Urinary bladder (tissue), 4 donors: ENCODE measurements around the gene ULK4. TPM values are rescaled to one million over a fixed set of nuclear protein-coding genes. Genes with fewer than 3 reads are reported as not detected.
"Not testable (repeated sequence)": the region's sequence is repeated elsewhere in the genome, so short reads cannot be mapped to it uniquely, and the experiment has no call there.

ENCODE experiments used
- DNase-seq: peaks from one replicate; pipeline ENCODE4 v3.0.0-alpha.2; 2015; ENCODE audit errors: extremely low spot score
- H3K27ac ChIP-seq: one replicate; pipeline ENCODE4 v1.5.1; 2013; ENCODE audit warnings: low read depth, mild to moderate bottlenecking, moderate library complexity
- H3K36me3 ChIP-seq: one replicate; pipeline ENCODE4 v1.6.1; 2013; ENCODE audit warnings: mild to moderate bottlenecking, moderate library complexity; ENCODE audit not compliant: insufficient read depth
- H3K4me1 ChIP-seq: one replicate; pipeline ENCODE4 v1.6.1; 2013; ENCODE audit warnings: mild to moderate bottlenecking, moderate library complexity; ENCODE audit not compliant: insufficient read depth
- H3K4me3 ChIP-seq: one replicate; pipeline ENCODE4 v1.5.1; 2013; ENCODE audit warnings: low read depth, low read length
- whole genome bisulfite sequencing: extraction: QIAGEN DNeasy Blood & Tissue Kit; methylation state at CpG from one replicate; pipeline ENCODE4 v1.1.7; 2013; 5-methylcytosine and 5-hydroxymethylcytosine counted together
- polyA plus RNA-seq: library from polyadenylated mRNA; stranded (reverse); fragments of 200-250 nt; gene quantifications from one replicate; pipeline ENCODE4 v1.2.3, GENCODE V29; 2013
- total RNA-seq: library from RNA; depleted of rRNA; stranded (reverse); fragments of >200 nt; gene quantifications from one replicate; pipeline ENCODE4 v1.2.3, GENCODE V29; 2014
- donor health status: healthy with polysubstance abuse.
- donor health status: healthy.

The ULK4 gene
- total and polyA plus RNA-seq, 2 donors = 2.3 to 22.4 TPM

GRCh38 chr3:41556245-41556644, 405.7 kb downstream of the ULK4 start:
- H3K36me3 ChIP-seq, H3K4me3 ChIP-seq, H3K4me1 ChIP-seq, H3K27ac ChIP-seq, DNase-seq: not testable (repeated sequence)
- WGBS = 94% methylated on average over 5 of the region's 5 CpGs

- H3K4me3 ChIP-seq = no peak overlapping the region
- no peak overlapping the region for H3K27ac ChIP-seq
- 90% methylated on average over 3 of the region's 3 CpGs for WGBS
- H3K4me1 ChIP-seq = no peaks in the 10 kb centered on the region
- H3K36me3 ChIP-seq = no peaks in the 10 kb centered on the region
- DNase-seq = no peak
Observed at GRCh38 chr3:41532976-41533375, 428.9 kb downstream of the ULK4 start.

GRCh38 chr3:41526995-41527573, 434.8 kb downstream of the ULK4 start:
- H3K4me1 ChIP-seq = no peaks in the 10 kb centered on the region

GRCh38 chr3:41525303-41526064, 436.4 kb downstream of the ULK4 start:
- Histone ChIP-seq H3K4me3 (no peak overlapping the region), H3K4me1 (no peaks in the 10 kb centered on the region), H3K27ac (no peak overlapping the region), H3K36me3 (no peaks in the 10 kb centered on the region)
- DNase-seq = no peak
- 90% methylated on average over 6 of the region's 6 CpGs for WGBS

More at GRCh38 chr3:41526995-41527573, 434.8 kb downstream of the ULK4 start:
- Histone ChIP-seq H3K27ac (no peak overlapping the region), H3K4me3 (no peak overlapping the region), H3K36me3 (no peaks in the 10 kb centered on the region)
- WGBS = 86% methylated on average over 5 of the region's 5 CpGs
- DNase-seq = no peak

- 91% methylated on average over 1 of the region's 1 CpG for WGBS
- H3K27ac ChIP-seq = no peak overlapping the region
- H3K36me3 ChIP-seq = peaks cover 1% of the 10 kb centered on the region
- DNase-seq = no peak
- no peaks in the 10 kb centered on the region for H3K4me1 ChIP-seq
- H3K4me3 ChIP-seq = no peak overlapping the region
Observed at GRCh38 chr3:41523897-41524296, 438.0 kb downstream of the ULK4 start.

- 87% methylated on average over 2 of the region's 2 CpGs for WGBS
- Histone ChIP-seq H3K27ac (no peak overlapping the region), H3K36me3 (peaks cover 1% of the 10 kb centered on the region), H3K4me1 (no peaks in the 10 kb centered on the region), H3K4me3 (no peak overlapping the region)
- DNase-seq = no peak
Observed at GRCh38 chr3:41522612-41523011, 439.3 kb downstream of the ULK4 start.

GRCh38 chr3:41521010-41521655, 440.8 kb downstream of the ULK4 start:
- Histone ChIP-seq H3K4me3 (no peak overlapping the region), H3K36me3 (peaks cover 1% of the 10 kb centered on the region), H3K27ac (no peak overlapping the region), H3K4me1 (no peaks in the 10 kb centered on the region)
- 91% methylated on average over 1 of the region's 1 CpG for WGBS
- DNase-seq = no peak

GRCh38 chr3:41519746-41520145, 442.2 kb downstream of the ULK4 start:
- DNase-seq = no peak
- H3K4me1 ChIP-seq = no peaks in the 10 kb centered on the region
- peaks cover 1% of the 10 kb centered on the region for H3K36me3 ChIP-seq
- WGBS = 85% methylated on average over 2 of the region's 2 CpGs
- H3K4me3 ChIP-seq = no peak overlapping the region
- no peak overlapping the region for H3K27ac ChIP-seq

- Histone ChIP-seq H3K4me3 (no peak overlapping the region), H3K36me3 (peaks cover 1% of the 10 kb centered on the region), H3K4me1 (no peaks in the 10 kb centered on the region), H3K27ac (no peak overlapping the region)
- DNase-seq = no peak
- WGBS = 60% methylated on average over 4 of the region's 4 CpGs
Observed at GRCh38 chr3:41518626-41519025, 443.3 kb downstream of the ULK4 start.

- no peak for DNase-seq
- Histone ChIP-seq H3K27ac (no peak overlapping the region), H3K4me1 (no peaks in the 10 kb centered on the region), H3K4me3 (no peak overlapping the region), H3K36me3 (no peaks in the 10 kb centered on the region)
- WGBS = 94% methylated on average over 7 of the region's 7 CpGs
Observed at GRCh38 chr3:41508063-41508696, 453.7 kb downstream of the ULK4 start.

GRCh38 chr3:41507336-41508062, 454.4 kb downstream of the ULK4 start:
- H3K36me3 ChIP-seq = no peaks in the 10 kb centered on the region
- 92% methylated on average over 2 of the region's 2 CpGs for WGBS
- H3K27ac ChIP-seq = no peak overlapping the region
- no peak overlapping the region for H3K4me3 ChIP-seq
- DNase-seq = no peak
- H3K4me1 ChIP-seq = no peaks in the 10 kb centered on the region

GRCh38 chr3:41503998-41504623, 457.8 kb downstream of the ULK4 start:
- no peak overlapping the region for H3K4me3 ChIP-seq
- no peaks in the 10 kb centered on the region for H3K36me3 ChIP-seq
- DNase-seq = no peak
- H3K4me1 ChIP-seq = no peaks in the 10 kb centered on the region
- H3K27ac ChIP-seq = no peak overlapping the region

- DNase-seq = no peak
- Histone ChIP-seq H3K4me3 (no peak overlapping the region), H3K36me3 (no peaks in the 10 kb centered on the region), H3K4me1 (no peaks in the 10 kb centered on the region), H3K27ac (no peak overlapping the region)
Observed at GRCh38 chr3:41502481-41502880, 459.4 kb downstream of the ULK4 start.
